GM15510 (cell line): ENCODE measurements around the gene ZNF653.

Experiments used
- POLR2A ChIP-seq: IDR thresholded peaks from 3 replicates; pipeline ENCODE4 v1.6.1; 2011; ENCODE audit warnings: borderline replicate concordance; ENCODE audit not compliant: insufficient read length; ENCODE audit errors: extremely low read depth

Gene ZNF653

GRCh38 chr19:11453468-11454341 lies 51.9 kb downstream of the ZNF653 start:
- TF ChIP-seq POLR2A, result no peak

DNA sequence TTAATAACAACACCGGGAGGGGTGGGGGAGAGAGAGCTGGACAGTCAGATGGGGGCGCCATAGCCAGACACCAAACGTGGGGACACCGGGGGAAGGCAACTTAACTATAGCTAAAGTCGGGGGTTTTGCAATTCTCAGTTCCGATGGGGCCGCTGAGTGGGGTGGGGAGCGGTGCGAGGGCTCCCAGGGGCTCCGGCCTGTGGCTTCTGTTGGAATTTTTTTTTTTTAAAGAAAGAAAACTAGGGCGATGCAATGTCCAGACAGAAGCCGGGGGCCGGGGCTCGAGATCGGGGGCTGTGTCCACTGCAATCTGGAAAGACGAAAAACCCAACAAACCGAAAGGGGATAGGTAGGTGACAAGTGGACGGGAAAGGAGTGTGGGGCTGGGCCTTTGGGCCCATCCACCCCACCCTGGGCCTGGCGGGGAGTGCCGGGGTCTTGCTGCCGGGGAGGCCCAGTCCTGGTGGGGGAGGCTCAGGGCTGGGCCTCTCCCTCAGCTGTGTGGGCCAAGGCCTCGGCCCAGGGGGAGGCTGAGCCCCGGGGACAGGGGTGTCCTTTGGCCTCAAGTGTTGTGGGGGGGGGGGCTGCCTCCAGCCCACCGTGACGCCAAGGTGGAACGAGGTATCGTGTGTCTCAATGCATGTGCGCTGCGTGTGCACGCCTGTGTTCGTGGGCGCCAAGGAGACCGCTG lies 52.9 kb downstream of the ZNF653 start:
- no peak for TF ChIP-seq POLR2A

DNA sequence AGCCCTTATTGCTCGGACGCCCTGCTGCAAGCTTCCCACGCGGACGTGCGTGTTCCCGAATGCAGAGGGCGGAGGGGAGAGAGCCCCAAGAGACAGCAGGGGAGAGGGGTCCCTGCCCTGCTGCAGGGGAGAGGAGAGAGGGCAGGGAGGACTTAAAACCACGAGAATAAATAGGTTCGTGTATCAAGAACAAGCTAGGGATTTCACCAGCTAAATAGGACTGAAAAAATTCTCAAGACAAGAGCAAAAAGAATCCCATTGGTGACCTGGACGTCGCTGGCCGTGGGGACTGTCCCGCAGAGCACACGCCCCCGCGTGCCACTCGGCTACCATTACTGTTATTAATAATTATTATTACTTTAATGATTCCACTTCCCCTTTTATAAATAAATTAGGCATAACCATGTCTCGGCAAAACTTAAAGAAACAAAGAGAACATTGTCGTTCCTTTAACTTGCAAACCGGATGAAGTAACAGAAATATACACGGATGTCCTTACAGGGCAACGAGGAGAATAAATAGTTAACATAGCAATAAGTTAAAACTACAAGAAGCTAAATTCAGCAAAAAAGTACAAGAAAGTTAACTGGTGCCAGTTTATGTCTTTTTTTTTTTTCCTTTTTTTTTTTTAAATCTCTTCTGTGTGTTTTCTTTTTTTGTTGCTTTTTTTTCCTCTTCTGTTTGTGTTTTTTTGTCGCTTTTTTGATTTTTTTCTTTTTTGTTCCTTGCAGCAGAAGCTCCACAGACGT lies 53.6 kb downstream of the ZNF653 start:
- TF ChIP-seq POLR2A, result no peak

DNA sequence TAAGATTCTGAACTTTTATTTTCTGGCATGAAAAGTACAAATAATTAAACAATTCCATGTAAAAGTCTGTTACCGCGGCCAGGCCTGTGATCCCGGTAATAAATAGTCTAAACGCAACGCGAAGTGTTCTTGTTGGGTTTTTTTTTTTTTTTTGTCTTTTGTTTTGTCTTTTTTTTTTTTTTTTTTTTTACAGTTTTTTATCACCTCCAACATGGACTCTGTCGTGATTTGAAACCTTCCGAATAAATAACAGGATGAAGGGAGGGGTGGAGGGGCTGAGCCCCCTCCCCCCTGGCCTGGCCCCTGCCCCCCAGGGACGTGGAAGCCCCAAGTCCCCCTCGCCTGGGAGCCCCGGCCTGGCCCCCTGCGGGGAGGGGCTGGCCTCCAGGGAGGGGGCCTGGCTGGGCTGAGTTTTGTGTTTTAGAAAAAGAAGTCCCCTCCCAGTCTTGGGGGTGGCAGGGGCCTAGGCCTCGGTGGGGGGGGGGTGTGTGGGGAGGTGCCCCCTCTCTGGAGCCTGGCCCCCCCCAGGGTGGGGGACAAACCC lies 54.2 kb downstream of the ZNF653 start:
- no peak for TF ChIP-seq POLR2A

DNA sequence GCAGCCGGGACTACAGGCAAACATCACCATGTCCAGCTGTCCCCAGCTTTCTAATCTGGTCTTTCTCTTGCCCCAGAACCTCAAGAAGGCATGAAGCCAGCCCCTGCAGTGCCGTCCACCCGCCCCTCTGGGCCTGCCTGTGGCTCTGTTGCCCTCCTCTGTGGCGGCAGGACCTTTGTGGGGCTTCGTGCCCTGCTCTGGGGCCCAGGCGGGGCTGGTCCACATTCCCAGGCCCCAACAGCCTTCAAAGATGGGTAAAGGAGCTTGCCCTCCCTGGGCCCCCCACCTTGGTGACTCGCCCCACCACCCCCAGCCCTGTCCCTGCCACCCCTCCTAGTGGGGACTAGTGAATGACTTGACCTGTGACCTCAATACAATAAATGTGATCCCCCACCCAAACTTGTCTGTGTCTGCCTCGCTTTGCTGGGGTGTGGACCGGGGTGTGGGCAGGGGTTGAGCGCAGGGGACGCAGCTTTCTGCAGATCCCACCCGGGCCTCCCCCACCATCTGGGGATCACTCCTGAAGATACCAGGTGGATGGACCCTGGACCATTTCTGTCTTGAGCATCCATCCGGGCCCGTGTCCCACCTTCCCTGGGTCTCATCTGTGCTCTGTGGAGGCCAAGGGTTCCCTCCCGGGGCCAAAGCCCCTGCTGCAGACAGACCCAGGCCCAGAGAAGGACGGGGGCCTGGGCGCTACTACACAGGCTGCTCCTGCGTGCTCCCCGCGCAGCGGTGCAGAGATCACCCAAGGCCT lies 54.9 kb downstream of the ZNF653 start:
- TF ChIP-seq POLR2A, result no peak

DNA sequence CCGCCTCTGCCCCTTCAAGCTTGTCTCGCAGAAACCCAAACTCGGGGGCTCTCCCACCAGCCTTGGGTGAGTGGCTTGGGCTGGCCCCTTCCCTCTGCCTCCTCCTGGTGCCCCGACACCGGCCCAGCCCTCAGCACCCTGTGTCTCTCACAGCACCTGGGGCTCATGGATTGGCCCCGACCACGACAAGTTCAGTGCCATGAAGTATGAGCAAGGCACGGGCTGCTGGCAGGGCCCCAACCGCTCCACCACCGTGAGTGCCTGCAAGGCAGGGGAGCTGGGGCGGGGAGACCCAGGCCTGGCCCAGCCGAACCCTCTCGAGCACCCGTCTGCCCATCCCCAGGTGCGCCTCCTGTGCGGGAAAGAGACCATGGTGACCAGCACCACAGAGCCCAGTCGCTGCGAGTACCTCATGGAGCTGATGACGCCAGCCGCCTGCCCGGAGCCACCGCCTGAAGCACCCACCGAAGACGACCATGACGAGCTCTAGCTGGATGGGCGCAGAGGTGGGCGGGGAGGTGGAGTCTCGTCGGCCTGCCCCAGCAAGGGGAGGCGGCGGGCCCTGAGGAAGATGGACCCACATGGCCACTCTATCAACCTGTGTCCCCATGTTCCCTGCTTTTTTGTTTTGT lies 56.6 kb downstream of the ZNF653 start:
- TF ChIP-seq POLR2A, result no peak

GRCh38 chr19:11448410-11448809 lies 57.2 kb downstream of the ZNF653 start:
- no peak for TF ChIP-seq POLR2A

GRCh38 chr19:11447347-11448262 lies 58.0 kb downstream of the ZNF653 start:
- no peak for TF ChIP-seq POLR2A

DNA sequence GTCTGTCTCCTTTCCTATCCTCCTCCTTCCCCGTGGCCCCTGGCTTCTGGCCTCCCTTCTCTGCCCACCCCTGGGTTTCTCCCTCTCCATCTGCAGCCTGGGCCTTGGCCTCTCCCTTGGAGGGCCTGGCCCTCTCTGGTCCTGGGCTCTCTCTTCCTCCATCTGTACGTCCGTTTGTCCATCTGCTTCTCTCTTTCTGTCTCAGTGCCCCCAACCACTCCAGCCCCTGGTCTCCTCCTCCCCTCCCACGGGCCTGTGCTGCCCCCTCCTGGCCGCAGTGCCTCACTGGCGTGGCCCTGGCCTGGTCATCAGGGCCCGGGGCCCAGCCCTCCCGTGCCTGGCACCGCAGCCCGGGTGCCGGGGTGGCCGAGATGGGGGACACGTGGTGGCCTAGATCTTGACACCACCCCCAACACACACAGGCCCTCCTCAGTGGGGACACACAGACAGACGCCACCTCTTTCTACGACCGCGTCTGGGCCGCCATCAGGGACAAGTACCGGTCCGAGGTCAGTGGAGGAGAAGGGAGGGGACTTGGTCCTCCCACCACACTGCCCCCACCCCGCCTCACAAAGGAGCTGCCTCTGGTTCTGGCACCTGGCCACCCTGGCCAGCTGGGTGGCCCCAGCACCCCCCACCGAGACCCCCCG lies 58.9 kb downstream of the ZNF653 start:
- no peak for TF ChIP-seq POLR2A

DNA sequence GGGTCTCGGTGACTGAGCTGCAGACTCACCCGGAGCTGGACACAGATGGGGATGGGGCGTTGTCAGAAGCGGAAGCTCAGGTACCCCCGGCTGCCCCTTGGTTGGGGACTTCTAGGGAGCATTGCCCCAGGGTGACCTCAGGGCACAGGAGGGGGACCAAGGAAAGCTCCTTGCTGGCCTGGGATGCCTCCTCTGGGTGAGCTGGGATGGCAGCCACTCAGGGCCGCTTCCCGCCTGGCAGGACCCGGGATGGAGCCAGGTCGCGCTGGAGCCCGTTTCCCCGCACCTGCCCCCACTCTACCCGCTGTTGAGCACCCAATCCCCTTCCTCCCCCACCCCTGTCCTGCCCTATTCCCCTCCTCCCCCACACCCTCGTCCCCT lies 59.4 kb downstream of the ZNF653 start:
- no peak for TF ChIP-seq POLR2A

- no peak for TF ChIP-seq POLR2A
These were observed 60.5 kb downstream of the ZNF653 start for GRCh38 chr19:11445141-11445540.

GRCh38 chr19:11444059-11444458 lies 61.6 kb downstream of the ZNF653 start:
- TF ChIP-seq POLR2A, result no peak
